Endothelial cell (in vitro differentiated cells): Measurements from ENCODE around the gene NKAIN1. TPM values are rescaled to one million over a fixed set of nuclear protein-coding genes. Genes with fewer than 3 reads are reported as not detected.

Source experiments
- DNase-seq: peaks from one replicate; pipeline ENCODE4 v3.0.0; 2021; ENCODE audit warnings: low spot score
- H3K27ac Mint-ChIP-seq: one replicate; pipeline ENCODE4 v1.8.0; 2021; ENCODE audit warnings: mixed read lengths, inconsistent platforms; ENCODE audit not compliant: unreplicated experiment
- H3K27me3 Mint-ChIP-seq: one replicate; pipeline ENCODE4 v1.8.0; 2021; ENCODE audit warnings: mild to moderate bottlenecking, moderate library complexity, mixed read lengths, inconsistent platforms; ENCODE audit not compliant: unreplicated experiment
- H3K36me3 Mint-ChIP-seq: one replicate; pipeline ENCODE4 v1.8.0; 2021; ENCODE audit warnings: mild to moderate bottlenecking, low read depth, mixed read lengths, inconsistent platforms; ENCODE audit not compliant: unreplicated experiment
- H3K4me1 Mint-ChIP-seq: one replicate; pipeline ENCODE4 v1.8.0; 2021; ENCODE audit warnings: mild to moderate bottlenecking, mixed read lengths, inconsistent platforms; ENCODE audit not compliant: unreplicated experiment
- H3K4me3 Mint-ChIP-seq: one replicate; pipeline ENCODE4 v1.8.0; 2021; ENCODE audit warnings: mild to moderate bottlenecking, mixed read lengths, inconsistent platforms; ENCODE audit not compliant: unreplicated experiment
- H3K9me3 Mint-ChIP-seq: one replicate; pipeline ENCODE4 v1.8.0; 2021; ENCODE audit warnings: mixed read lengths, inconsistent platforms; ENCODE audit not compliant: unreplicated experiment
- CTCF ChIP-seq: fragments of 200-600 bp; sonication (generic); IDR thresholded peaks from one replicate; pipeline ENCODE4 v1.5.0; 2021; ENCODE audit warnings: antibody characterized with exemption; ENCODE audit not compliant: unreplicated experiment
- total RNA-seq: library from RNA; stranded (reverse); fragmentation: NEBNext Ultra II Directional; extraction: Animal tissue kit (Norgen Biotek cat#: 25700); gene quantifications from one replicate; pipeline ENCODE4 v1.2.1, GENCODE V29; 2021; ENCODE audit not compliant: unreplicated experiment

The NKAIN1 gene
- total RNA-seq, 1 donor from 2014 or later: 3.7 TPM

GRCh38 chr1:31153423-31153822 lies 86.3 kb downstream of the NKAIN1 start:
- Mint-ChIP-seq H3K27ac (no peak overlapping the region), H3K4me1 (peaks cover 10% of the 10 kb centered on the region), H3K27me3 (peaks cover 4% of the 10 kb centered on the region), H3K36me3 (no peaks in the 10 kb centered on the region), H3K4me3 (no peak overlapping the region), H3K9me3 (no peaks in the 10 kb centered on the region)
- no peak for DNase-seq
- no peak for TF ChIP-seq CTCF

GRCh38 chr1:31152181-31152795 lies 87.4 kb downstream of the NKAIN1 start:
- H3K27me3 Mint-ChIP-seq: peaks cover 4% of the 10 kb centered on the region
- no peak for DNase-seq
- H3K27ac Mint-ChIP-seq: no peak overlapping the region
- no peaks in the 10 kb centered on the region for H3K36me3 Mint-ChIP-seq
- no peaks in the 10 kb centered on the region for H3K9me3 Mint-ChIP-seq
- TF ChIP-seq CTCF: no peak
- H3K4me1 Mint-ChIP-seq: peaks cover 10% of the 10 kb centered on the region
- H3K4me3 Mint-ChIP-seq: no peak overlapping the region

- H3K36me3 Mint-ChIP-seq: no peaks in the 10 kb centered on the region
- TF ChIP-seq CTCF: no peak
- no peak overlapping the region for H3K4me3 Mint-ChIP-seq
- no peak for DNase-seq
- H3K9me3 Mint-ChIP-seq: no peaks in the 10 kb centered on the region
- H3K4me1 Mint-ChIP-seq: peaks cover 10% of the 10 kb centered on the region
- H3K27me3 Mint-ChIP-seq: peaks cover 4% of the 10 kb centered on the region
- no peak overlapping the region for H3K27ac Mint-ChIP-seq
Measured at GRCh38 chr1:31151402-31151801, 88.3 kb downstream of the NKAIN1 start.

GRCh38 chr1:31148409-31148808 lies 91.3 kb downstream of the NKAIN1 start:
- H3K4me1 Mint-ChIP-seq: peaks cover 2% of the 10 kb centered on the region
- H3K36me3 Mint-ChIP-seq: no peaks in the 10 kb centered on the region
- H3K4me3 Mint-ChIP-seq: no peak overlapping the region
- no peak for TF ChIP-seq CTCF
- no peak for DNase-seq
- H3K27ac Mint-ChIP-seq: no peak overlapping the region
- no peaks in the 10 kb centered on the region for H3K27me3 Mint-ChIP-seq
- H3K9me3 Mint-ChIP-seq: no peaks in the 10 kb centered on the region

- Mint-ChIP-seq H3K27ac (no peak overlapping the region), H3K36me3 (no peaks in the 10 kb centered on the region), H3K4me3 (no peak overlapping the region), H3K27me3 (no peaks in the 10 kb centered on the region), H3K9me3 (no peaks in the 10 kb centered on the region), H3K4me1 (no peaks in the 10 kb centered on the region)
- no peak for DNase-seq
- no peak for TF ChIP-seq CTCF
Measured at GRCh38 chr1:31145648-31146047, 94.0 kb downstream of the NKAIN1 start.
